IPS DF 4.7 (cell line): ENCODE data around the gene KTN1.

Experiments used
- DNase-seq: peaks from one replicate; pipeline ENCODE4 v3.0.0-alpha.2; 2013; ENCODE audit warnings: low spot score; ENCODE audit errors: extremely low read depth

Gene KTN1

GRCh38 chr14:55605793-55606192 lies 25.8 kb downstream of the KTN1 start:
- no peak for DNase-seq

DNA sequence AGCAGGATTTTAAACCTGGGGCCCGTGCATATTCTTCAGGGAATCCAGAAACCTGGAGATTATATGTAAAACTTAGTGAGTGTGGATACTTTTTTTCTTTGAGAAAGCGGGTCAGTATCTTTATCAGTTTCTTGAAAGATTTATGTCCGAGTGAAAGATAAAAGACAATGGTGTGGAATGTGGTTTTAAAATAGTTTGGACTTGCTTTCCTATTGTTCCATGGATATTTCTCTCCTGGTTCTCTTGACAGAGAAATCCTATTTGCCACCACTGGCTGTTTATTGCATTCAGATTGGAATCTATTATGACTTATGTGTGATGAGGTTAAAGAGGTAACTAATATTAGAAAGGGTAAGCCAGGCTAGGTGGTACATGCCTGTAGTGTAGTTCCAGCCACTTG lies 27.4 kb downstream of the KTN1 start:
- DNase-seq, result no peak

GRCh38 chr14:55609681-55610080 lies 29.7 kb downstream of the KTN1 start:
- DNase-seq, result no peak

GRCh38 chr14:55610713-55611370 lies 30.8 kb downstream of the KTN1 start:
- no peak for DNase-seq

DNA sequence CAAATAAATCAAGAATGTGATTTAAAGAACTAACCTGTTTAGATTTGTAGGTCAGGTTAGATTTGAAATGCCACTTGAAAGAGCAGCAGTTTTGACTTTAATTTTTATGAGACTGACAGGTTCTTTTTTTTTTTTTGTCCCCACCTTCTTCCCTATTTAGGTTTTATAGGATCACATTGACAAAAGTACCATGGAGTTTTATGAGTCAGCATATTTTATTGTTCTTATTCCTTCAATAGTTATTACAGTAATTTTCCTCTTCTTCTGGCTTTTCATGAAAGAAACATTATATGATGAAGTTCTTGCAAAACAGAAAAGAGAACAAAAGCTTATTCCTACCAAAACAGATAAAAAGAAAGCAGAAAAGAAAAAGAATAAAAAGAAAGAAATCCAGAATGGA lies 31.9 kb downstream of the KTN1 start:
- DNase-seq, result no peak

DNA sequence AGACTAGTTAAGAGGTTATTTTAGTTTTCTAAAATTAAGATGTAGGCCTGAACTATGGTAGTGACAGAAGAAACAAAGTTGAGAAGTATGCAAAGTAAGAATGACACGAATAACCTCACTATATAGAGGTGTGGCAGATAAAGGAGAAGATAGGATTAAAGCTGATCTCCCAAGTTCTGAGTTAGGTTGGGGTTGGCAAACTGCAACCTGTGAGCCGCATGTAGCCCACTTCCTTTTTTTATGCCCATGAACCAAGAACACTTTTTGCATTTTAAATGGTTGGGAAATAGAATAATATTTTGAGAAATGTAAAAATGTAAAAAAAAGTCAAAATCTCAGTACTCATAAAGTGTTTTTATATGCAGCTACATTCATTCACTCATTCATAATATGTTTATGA lies 34.3 kb downstream of the KTN1 start:
- DNase-seq, result no peak

GRCh38 chr14:55620277-55620676 lies 40.3 kb downstream of the KTN1 start:
- no peak for DNase-seq

GRCh38 chr14:55620981-55621380 lies 41.0 kb downstream of the KTN1 start:
- no peak for DNase-seq

- no peak for DNase-seq
Measured at GRCh38 chr14:55621391-55621790, 41.4 kb downstream of the KTN1 start.

GRCh38 chr14:55624913-55625312 lies 44.9 kb downstream of the KTN1 start:
- no peak for DNase-seq

- no peak for DNase-seq
Measured at GRCh38 chr14:55625481-55625880, 45.5 kb downstream of the KTN1 start.

DNA sequence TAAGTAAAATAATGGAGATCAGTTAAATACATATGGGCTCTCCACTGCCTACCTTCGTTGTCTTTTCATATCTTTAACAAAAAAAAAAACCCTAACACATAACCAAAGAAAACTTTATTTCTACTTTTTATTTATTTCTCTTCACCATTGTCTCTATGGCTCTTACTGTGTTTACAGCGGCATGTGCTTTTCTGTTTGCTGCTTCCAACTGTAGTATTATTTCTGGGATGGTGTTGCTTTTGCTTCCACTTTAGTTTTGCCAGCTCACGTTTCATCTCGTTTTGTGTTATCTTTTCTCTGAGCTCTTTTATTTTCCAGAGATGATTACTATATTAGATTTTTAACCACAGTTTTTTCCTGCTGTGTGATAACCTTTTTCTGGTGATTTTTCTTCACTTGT lies 46.1 kb downstream of the KTN1 start:
- DNase-seq, result no peak

- DNase-seq, result no peak
Measured at GRCh38 chr14:55628426-55628825, 48.4 kb downstream of the KTN1 start.

GRCh38 chr14:55638665-55639064 lies 58.7 kb downstream of the KTN1 start:
- no peak for DNase-seq

DNA sequence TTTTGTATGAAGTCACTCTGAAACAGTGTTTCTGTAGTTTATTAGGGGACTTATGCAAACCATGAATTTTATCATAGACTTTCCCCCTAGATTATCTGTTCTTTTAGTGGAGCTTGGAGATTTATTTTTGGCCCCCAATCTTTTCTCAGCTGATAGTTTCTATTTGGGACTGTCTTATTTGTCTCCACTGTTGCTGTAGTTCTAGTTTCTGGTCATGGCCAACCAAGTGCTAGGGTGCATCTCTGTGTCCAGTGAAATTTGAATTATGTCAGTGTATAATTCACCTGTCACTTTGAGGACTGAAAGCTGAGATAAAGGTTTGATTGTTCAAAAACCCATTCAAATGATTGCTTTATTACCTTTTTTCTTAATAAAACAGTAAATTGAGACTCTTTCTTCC lies 61.3 kb downstream of the KTN1 start:
- DNase-seq, result no peak

GRCh38 chr14:55641954-55642353 lies 61.9 kb downstream of the KTN1 start:
- no peak for DNase-seq

DNA sequence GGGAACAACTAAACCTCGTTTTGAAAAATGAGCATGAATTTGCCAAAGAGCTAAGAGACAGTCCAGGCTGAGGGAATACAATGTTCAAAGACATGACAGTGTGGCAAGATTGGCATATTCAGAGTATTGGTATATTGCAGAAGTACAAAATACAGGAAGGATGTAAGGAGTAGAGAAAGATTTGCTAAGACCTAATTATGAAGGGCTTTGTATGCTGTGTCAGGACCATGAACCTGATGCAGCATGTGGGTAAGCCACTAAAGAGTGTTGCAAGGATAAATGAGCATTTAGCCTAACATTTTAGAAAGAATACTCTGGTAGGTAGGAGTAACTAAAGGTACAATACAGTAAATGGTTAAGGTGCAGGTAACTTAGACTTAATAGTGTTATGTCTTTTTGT lies 65.1 kb downstream of the KTN1 start:
- DNase-seq, result no peak

GRCh38 chr14:55645845-55646832 lies 66.1 kb downstream of the KTN1 start:
- DNase-seq, result no peak

DNA sequence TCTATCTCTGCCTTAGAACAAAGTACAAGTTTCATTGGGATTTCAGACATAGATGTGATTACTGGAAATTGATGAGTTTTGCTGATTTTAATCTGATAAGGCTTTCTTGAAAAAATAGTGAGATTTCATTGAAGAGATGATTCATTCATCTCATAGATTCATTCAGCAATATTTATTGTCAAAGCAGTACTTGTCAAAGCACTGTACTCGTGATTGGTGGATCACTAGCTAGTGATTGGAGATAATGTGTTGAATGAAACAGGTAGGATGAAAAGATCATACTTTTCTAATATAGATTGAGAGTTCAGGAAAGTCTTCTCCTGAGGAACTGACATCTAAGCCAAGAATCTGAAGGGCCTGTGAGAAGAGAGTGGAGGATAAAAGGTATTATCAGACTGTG lies 71.0 kb downstream of the KTN1 start:
- DNase-seq, result no peak

DNA sequence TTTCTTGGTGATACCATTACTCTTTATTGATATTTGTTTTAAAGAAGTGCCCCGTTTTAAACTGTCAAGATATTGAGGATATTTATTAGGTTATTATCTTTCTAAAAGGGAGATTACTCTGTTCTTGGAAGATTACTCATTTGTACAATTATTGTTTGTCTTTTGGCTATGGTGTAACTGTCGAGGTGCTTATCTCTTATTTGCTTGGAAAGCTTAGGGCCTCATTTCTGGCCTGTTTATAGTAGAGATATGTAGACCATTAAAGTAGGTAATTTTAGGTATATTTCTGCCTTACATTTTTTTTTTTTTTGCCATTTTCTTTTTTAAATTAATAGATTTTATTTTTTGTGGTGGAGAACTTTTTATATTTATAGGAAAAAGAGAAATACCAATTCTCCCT lies 74.2 kb downstream of the KTN1 start:
- no peak for DNase-seq

DNA sequence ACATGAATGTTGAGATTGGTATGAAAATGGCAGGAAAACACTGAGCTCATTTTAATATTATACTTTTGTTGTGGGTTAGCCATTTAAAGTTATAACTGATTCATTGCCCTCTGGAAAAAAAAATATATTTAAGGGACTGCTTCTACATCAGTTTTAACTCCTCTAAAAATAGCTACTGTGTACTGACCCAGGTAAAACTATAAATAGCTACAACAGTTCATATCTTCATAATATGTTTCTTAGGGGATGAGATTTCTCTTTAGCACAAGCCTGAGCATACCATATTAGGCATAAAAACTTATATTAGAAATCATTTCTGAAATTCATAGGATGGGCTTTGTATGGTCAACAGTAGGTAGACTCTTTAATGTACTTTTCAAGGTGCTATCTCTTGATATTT lies 81.0 kb downstream of the KTN1 start:
- no peak for DNase-seq

GRCh38 chr14:55662752-55663151 lies 82.7 kb downstream of the KTN1 start:
- no peak for DNase-seq
